A549 (cell line): ENCODE measurements around the gene SPRR5. TPM values are rescaled to one million over a fixed set of nuclear protein-coding genes. Genes with fewer than 3 reads are reported as not detected.

Experiments used
- ATAC-seq, 2 experiments: fragments of 200-7000 bp in 1 of 2; fragments of >200 bp in 1 of 2; cut with Nextera tagmentation in 1 of 2; cut with Tn5 transposase in 1 of 2; 3 replicates each; pipeline versions ENCODE4 v1.8.0 to v1.9.1; 2018 to 2020; ENCODE audit warnings: mild to moderate bottlenecking in 1 of 2, moderate library complexity in 1 of 2
- CTCF ChIA-PET: fragments of 300-600 bp; sonication (Branson Sonifier 250); formaldehyde crosslinking; extraction: SDS; loops from one replicate; lab custom pipeline; 2021; ENCODE audit warnings: antibody characterized with exemption, inconsistent platforms; lab: Yijun Ruan, JAX
- POLR2A ChIA-PET: fragments of 350-600 bp; formaldehyde crosslinking; extraction: SDS; loops from one replicate; lab custom pipeline; 2021; ENCODE audit warnings: antibody characterized with exemption, inconsistent platforms; lab: Yijun Ruan, JAX
- DNase-seq, 2 experiments: peaks; one replicate each; pipeline versions ENCODE4 v3.0.0 to v3.0.0-alpha.2; 2011 to 2016; ENCODE audit warnings: low read depth in 1 of 2, low spot score in 1 of 2
- FAIRE-seq: peaks from 2 replicates; lab custom pipeline; 2011; peaks lifted over from hg19 to GRCh38; lab: Jason Lieb, UNC
- H3K27ac ChIP-seq, 2 experiments: fragments of >200 bp; sonication (Bioruptor Twin); formaldehyde crosslinking; 3 replicates each; pipeline ENCODE4 v1.5.1; 2016 to 2017
- H3K4me1 ChIP-seq: fragments of >200 bp; sonication (Bioruptor Twin); formaldehyde crosslinking; 3 replicates; pipeline ENCODE4 v1.6.1; 2016
- H3K4me2 ChIP-seq: fragments of >200 bp; sonication (Bioruptor Twin); formaldehyde crosslinking; 3 replicates; pipeline ENCODE4 v1.6.1; 2016
- H3K4me3 ChIP-seq: fragments of >200 bp; sonication (Bioruptor Twin); formaldehyde crosslinking; 3 replicates; pipeline ENCODE4 v1.5.1; 2016
- H3K9me3 ChIP-seq: fragments of >200 bp; sonication (Bioruptor Twin); formaldehyde crosslinking; 3 replicates; pipeline ENCODE4 v1.6.1; 2016
- ATOH8 ChIP-seq: fragments of 250-450 bp; sonication (Bioruptor Pico); IDR thresholded peaks from 2 replicates; pipeline ENCODE4 v1.5.0; 2020; ENCODE audit warnings: low read depth, mild to moderate bottlenecking, moderate library complexity
- CTCF ChIP-seq: fragments of >200 bp; sonication (Bioruptor Twin); formaldehyde crosslinking; IDR thresholded peaks from 3 replicates; pipeline ENCODE4 v1.5.1; 2016
- EHMT2 ChIP-seq: fragments of 200-600 bp; sonication (generic); IDR thresholded peaks from 2 replicates; pipeline ENCODE4 v1.6.1; 2016; ENCODE audit warnings: antibody characterized with exemption, low read depth, mild to moderate bottlenecking, moderate library complexity
- HDAC2 ChIP-seq: fragments of 200-600 bp; sonication (generic); IDR thresholded peaks from 2 replicates; pipeline ENCODE4 v1.6.1; 2016
- HEYL ChIP-seq: fragments of 250-450 bp; sonication (Bioruptor Pico); IDR thresholded peaks from 2 replicates; pipeline ENCODE4 v1.8.0; 2021; ENCODE audit warnings: mild to moderate bottlenecking, moderate library complexity
- HOXB5 ChIP-seq: fragments of 250-450 bp; sonication (Bioruptor Pico); IDR thresholded peaks from 2 replicates; pipeline ENCODE4 v1.5.0; 2020; ENCODE audit warnings: mild to moderate bottlenecking, moderate library complexity
- JUNB ChIP-seq: fragments of >200 bp; sonication (Bioruptor Twin); formaldehyde crosslinking; IDR thresholded peaks from 2 replicates; pipeline ENCODE4 v1.6.1; 2016
- KDM1A ChIP-seq: fragments of 200-600 bp; sonication (generic); IDR thresholded peaks from 2 replicates; pipeline ENCODE4 v1.6.1; 2016; ENCODE audit warnings: low read depth, mild to moderate bottlenecking
- POLR2A ChIP-seq: IDR thresholded peaks from 2 replicates; pipeline ENCODE4 v1.6.1; 2012; ENCODE audit warnings: mild to moderate bottlenecking, low read length
- RAD21 ChIP-seq, 2 experiments: fragments of >200 bp in 1 of 2; sonication (Bioruptor Twin) in 1 of 2; formaldehyde crosslinking in 1 of 2; IDR thresholded peaks in 1 of 2; conservative IDR thresholded peaks in 1 of 2; 2 replicates in 1 of 2; 3 replicates in 1 of 2; pipeline ENCODE4 v1.6.1; 2012 to 2018; ENCODE audit warnings: inconsistent platforms in 1 of 2
- RCOR1 ChIP-seq: fragments of 150-350 bp; IDR thresholded peaks from 2 replicates; pipeline ENCODE4 v1.6.1; 2014; ENCODE audit warnings: antibody characterized with exemption, low read length, low read depth
- SMC3 ChIP-seq: fragments of >200 bp; sonication (Bioruptor Twin); formaldehyde crosslinking; IDR thresholded peaks from 3 replicates; pipeline ENCODE4 v1.6.1; 2018; ENCODE audit warnings: inconsistent platforms
- WGBS: methylation state at CpG from one replicate; pipeline ENCODE4 v1.1.6; 2017; ENCODE audit errors: missing lambda C conversion rate; 5-methylcytosine and 5-hydroxymethylcytosine counted together
- polyA plus RNA-seq, 4 experiments: library from polyadenylated mRNA; depleted of rRNA in 3 of 4; stranded (reverse); fragments of >200 nt; fragmentation: RNase III in 1 of 4; extraction: RNeasy Plus Mini Kit Qiagen cat#74134 plus additional on column Dnase treatment in 1 of 4; gene quantifications; 2 replicates in 3 of 4; 3 replicates in 1 of 4; pipeline ENCODE4 v1.2.3, GENCODE V29; 2011 to 2017

The SPRR5 gene
- polyA plus RNA-seq, 2 of the 4 experiments (the other 2 are of a cell fraction): not detected

GRCh38 chr1:152917794-152918193 is 29.2 kb upstream of the SPRR5 start:
- Histone ChIP-seq H3K4me3 (no peak overlapping the region), H3K9me3 (no peaks in the 10 kb centered on the region), H3K4me2 (no peak overlapping the region), H3K27ac (no peak overlapping the region), H3K4me1 (no peaks in the 10 kb centered on the region)
- FAIRE-seq: no peak
- POLR2A ChIA-PET: no interaction called here
- 0% methylated on average over 3 of the region's 3 CpGs for WGBS
- no peak for DNase-seq
- CTCF ChIA-PET: interaction anchor here (1.1 kb wide), 1 partner anchor 303 kb away, joined by 3 read pairs; no protein-coding TSS in a partner anchor
- ATAC-seq: no peak
- TF ChIP-seq RAD21 (conservative IDR thresholded peaks at IDR 0.05 in 1 of 2, IDR thresholded peaks at IDR 0.05 in 1 of 2) (peak; percentile 17 to 29; a peak in 3 of 5 replicates), KDM1A (no peak), CTCF (0 out of 3 replicates have a peak, but pooled peaks have one; percentile 10)

- Histone ChIP-seq H3K4me3 (no peak overlapping the region), H3K4me2 (no peak overlapping the region), H3K4me1 (no peaks in the 10 kb centered on the region), H3K9me3 (no peaks in the 10 kb centered on the region), H3K27ac (no peak overlapping the region)
- TF ChIP-seq HEYL (no peak), POLR2A (no peak), ATOH8 (CRISPR knock-in tag) (no peak), EHMT2 (no peak), HDAC2 (no peak), JUNB (no peak)
- CTCF ChIA-PET: interaction anchor here (1.5 kb wide), 1 partner anchor 48 kb away, joined by 5 read pairs; no protein-coding TSS in a partner anchor
- POLR2A ChIA-PET: no interaction called here
- ATAC-seq: no peak
- no peak for DNase-seq
- FAIRE-seq: no peak
Measured at GRCh38 chr1:152919071-152919470, 27.9 kb upstream of the SPRR5 start.

GRCh38 chr1:152924191-152924590 is 22.8 kb upstream of the SPRR5 start:
- H3K4me3 ChIP-seq: no peak overlapping the region
- FAIRE-seq (no peak), ATAC-seq (peak; percentile 38 to 45; a peak in 3 of 6 replicates), DNase-seq (no peak)
- ChIA-PET POLR2A (no interaction called here), CTCF (interaction anchor here (1.1 to 1.5 kb wide), 2 partner anchors 53 to 54 kb away, joined by 3 to 4 read pairs; no protein-coding TSS in a partner anchor)
- TF ChIP-seq RCOR1: no peak
- no peak overlapping the region for H3K27ac ChIP-seq
- no peak overlapping the region for H3K4me2 ChIP-seq
- H3K4me1 ChIP-seq: peaks cover 6% of the 10 kb centered on the region; the same call in 1 of the 3 replicates
- 0% methylated on average over 2 of the region's 2 CpGs for WGBS
- no peaks in the 10 kb centered on the region for H3K9me3 ChIP-seq

- TF ChIP-seq HOXB5 (CRISPR knock-in tag) (no peak), SMC3 (peak; percentile 32; the same call in 2 of the 3 replicates), RAD21 (conservative IDR thresholded peaks at IDR 0.05 in 1 of 2, IDR thresholded peaks at IDR 0.05 in 1 of 2) (peak; percentile 62 to 74), CTCF (peak; percentile 51)
- TF ChIP-seq, all 56 proteins: peak for 3
- H3K4me2 ChIP-seq: no peak overlapping the region
- WGBS: 2% methylated on average over 3 of the region's 3 CpGs
- no peak overlapping the region for H3K4me3 ChIP-seq
- ATAC-seq (peak; percentile 90 to 94), DNase-seq (peak in 1 of 2 experiments; percentile 48), FAIRE-seq (no peak)
- H3K9me3 ChIP-seq: no peaks in the 10 kb centered on the region
- H3K27ac ChIP-seq: no peak overlapping the region
- ChIA-PET CTCF (interaction anchor here (0.7 to 2.6 kb wide), 31 partner anchors 10 to 520 kb away, joined by 3 to 40 read pairs (median 3); no protein-coding TSS in a partner anchor), POLR2A (no interaction called here)
- H3K4me1 ChIP-seq: peaks cover 6% of the 10 kb centered on the region; the same call in 1 of the 3 replicates
Measured at GRCh38 chr1:152926091-152926490, 20.9 kb upstream of the SPRR5 start.
